Fibroblast of villous mesenchyme (primary cell): Measurements from ENCODE around the gene RASL11B. TPM values are rescaled to one million over a fixed set of nuclear protein-coding genes. Genes with fewer than 3 reads are reported as not detected.

ENCODE experiments used
- DNase-seq: peaks from one replicate; pipeline ENCODE4 v3.0.0-alpha.2; 2010; ENCODE audit warnings: low read depth
- H3K4me3 ChIP-seq: 2 replicates; pipeline ENCODE4 v1.5.1; 2011; ENCODE audit warnings: low read depth, mild to moderate bottlenecking, low read length
- CTCF ChIP-seq: IDR thresholded peaks from 2 replicates; pipeline ENCODE4 v1.5.1; 2012; ENCODE audit warnings: low read depth, mild to moderate bottlenecking, low read length; ENCODE audit not compliant: insufficient read depth
- total RNA-seq: library from RNA; depleted of rRNA; stranded (reverse); fragments of >200 nt; gene quantifications from 2 replicates; pipeline ENCODE4 v1.2.3, GENCODE V29; 2012

Gene RASL11B
- total RNA-seq, 1 donor: 0.43 TPM

GRCh38 chr4:52873191-52873590 lies 11.1 kb downstream of the RASL11B start:
- H3K4me3 ChIP-seq: no peak overlapping the region
- TF ChIP-seq CTCF: no peak
- DNase-seq: no peak

DNA sequence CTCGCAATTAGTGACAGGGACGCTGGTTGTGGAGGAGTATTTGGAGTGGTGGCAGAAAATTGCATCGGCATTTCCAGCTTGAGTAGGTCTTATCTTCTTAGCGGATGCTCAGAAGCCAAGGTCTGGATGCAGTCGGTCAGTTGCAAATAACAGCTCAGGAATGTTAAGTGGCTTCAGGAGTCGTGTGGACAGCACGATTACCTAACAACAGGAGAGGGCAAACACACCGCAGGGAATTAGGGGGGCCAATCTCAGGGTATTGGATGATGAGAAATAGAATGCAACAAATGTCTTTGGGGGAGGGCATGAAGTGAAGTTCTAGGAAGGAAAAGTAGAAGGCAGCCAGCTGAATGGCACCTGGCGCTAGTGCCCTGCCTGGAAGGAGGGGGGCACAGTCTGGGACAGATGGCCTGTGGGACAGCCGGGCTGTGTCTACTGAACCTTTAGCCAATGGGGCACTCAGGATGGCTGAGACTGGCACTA lies 11.8 kb downstream of the RASL11B start:
- no peak for TF ChIP-seq CTCF
- H3K4me3 ChIP-seq: no peak overlapping the region
- DNase-seq: no peak

- no peak for DNase-seq
- H3K4me3 ChIP-seq: no peak overlapping the region
- TF ChIP-seq CTCF: no peak
Measured at GRCh38 chr4:52874948-52875347, 12.8 kb downstream of the RASL11B start.

- H3K4me3 ChIP-seq: no peak overlapping the region
- no peak for DNase-seq
- TF ChIP-seq CTCF: no peak
Measured at GRCh38 chr4:52876069-52876468, 14.0 kb downstream of the RASL11B start.

DNA sequence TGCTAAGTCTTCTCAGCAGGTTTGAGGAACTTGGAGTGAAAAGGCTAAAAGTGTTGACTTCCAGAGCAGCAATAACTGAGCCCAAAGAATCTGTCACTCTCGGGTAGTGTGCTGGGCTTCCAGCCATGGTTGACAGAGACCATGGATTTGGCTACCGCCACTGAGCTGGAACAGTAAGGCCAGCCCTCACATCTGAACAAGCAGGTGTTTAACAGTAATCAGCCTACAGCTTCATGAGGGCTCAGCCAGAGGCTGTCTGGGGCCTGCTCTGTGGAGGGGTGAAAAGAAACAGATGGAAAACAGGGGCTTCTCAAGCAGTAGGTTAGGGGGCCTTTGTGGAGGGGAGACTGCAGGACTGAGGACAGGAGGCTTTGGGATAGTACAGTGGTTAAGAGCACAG lies 14.9 kb downstream of the RASL11B start:
- H3K4me3 ChIP-seq: no peak overlapping the region
- no peak for DNase-seq
- TF ChIP-seq CTCF: no peak

GRCh38 chr4:52877694-52878093 lies 15.6 kb downstream of the RASL11B start:
- DNase-seq: no peak
- no peak overlapping the region for H3K4me3 ChIP-seq
- no peak for TF ChIP-seq CTCF

DNA sequence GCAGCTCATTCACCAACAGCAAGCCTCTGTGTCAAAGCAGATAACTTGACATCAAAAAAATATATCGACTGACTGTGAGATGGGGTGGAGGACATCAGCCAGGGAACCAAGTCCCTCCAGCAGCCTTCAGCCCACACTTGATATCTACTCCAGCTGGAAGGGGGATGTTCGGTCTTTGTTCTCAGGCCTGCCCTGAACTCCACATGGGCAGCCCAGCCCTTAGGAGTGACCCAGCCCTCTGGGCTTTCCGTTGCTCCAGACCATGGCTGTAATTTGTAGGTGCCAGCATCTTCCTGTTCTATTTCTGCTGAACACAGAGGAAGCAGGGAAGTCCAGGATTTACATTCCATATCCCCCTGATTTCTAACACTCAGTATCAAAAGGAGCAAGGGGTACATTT lies 17.4 kb downstream of the RASL11B start:
- H3K4me3 ChIP-seq: no peak overlapping the region
- no peak for DNase-seq
- TF ChIP-seq CTCF: no peak
